Stimulated activated CD4-positive, alpha-beta T cell treated with anti-CD3 and anti-CD28 coated beads, Interleukin-2, amount 100 ng/mL, for 4 hours (primary cell): Measurements from ENCODE around the gene PLA2G4C.

Experiments used
- DNase-seq: peaks from one replicate; pipeline ENCODE4 v3.0.0-alpha.2; 2020; ENCODE audit warnings: low read depth

The PLA2G4C gene

GRCh38 chr19:48110350-48110966 lies at the start of gene PLA2G4C:
Gene PLA2G4C (minus strand): TSS chr19:48110817. CDS start chr19:48106529, 4,288 bp downstream.
- DNase-seq = peak; percentile 76

- no peak for DNase-seq
Observed at GRCh38 chr19:48158210-48158790, 47.7 kb upstream of the PLA2G4C start.

- DNase-seq = no peak
Observed at GRCh38 chr19:48154003-48154402, 43.4 kb upstream of the PLA2G4C start.

GRCh38 chr19:48152551-48152950 lies 41.9 kb upstream of the PLA2G4C start:
- peak; percentile 44 for DNase-seq

- DNase-seq = no peak
Observed at GRCh38 chr19:48149430-48149829, 38.8 kb upstream of the PLA2G4C start.

- no peak for DNase-seq
Observed at GRCh38 chr19:48148576-48148975, 38.0 kb upstream of the PLA2G4C start.

- DNase-seq = no peak
Observed at GRCh38 chr19:48147597-48148175, 37.1 kb upstream of the PLA2G4C start.

- DNase-seq = no peak
Observed at GRCh38 chr19:48139053-48139452, 28.4 kb upstream of the PLA2G4C start.

- no peak for DNase-seq
Observed at GRCh38 chr19:48137411-48137810, 26.8 kb upstream of the PLA2G4C start.

GRCh38 chr19:48136547-48136946 lies 25.9 kb upstream of the PLA2G4C start:
- no peak for DNase-seq

GRCh38 chr19:48135411-48135810 lies 24.8 kb upstream of the PLA2G4C start:
- no peak for DNase-seq

GRCh38 chr19:48133094-48133493 lies 22.5 kb upstream of the PLA2G4C start:
- no peak for DNase-seq

- DNase-seq = no peak
Observed at GRCh38 chr19:48127561-48127960, 16.9 kb upstream of the PLA2G4C start.

GRCh38 chr19:48123907-48124651 lies 13.5 kb upstream of the PLA2G4C start:
- no peak for DNase-seq

GRCh38 chr19:48122421-48122820 lies 11.8 kb upstream of the PLA2G4C start:
- no peak for DNase-seq

GRCh38 chr19:48121909-48122371 lies 11.3 kb upstream of the PLA2G4C start:
- DNase-seq = no peak

GRCh38 chr19:48121066-48121465 lies 10.4 kb upstream of the PLA2G4C start:
- no peak for DNase-seq

GRCh38 chr19:48120505-48120904 lies 9.9 kb upstream of the PLA2G4C start:
- no peak for DNase-seq

GRCh38 chr19:48118131-48118517 lies 7.5 kb upstream of the PLA2G4C start:
- DNase-seq = no peak

- DNase-seq = no peak
Observed at GRCh38 chr19:48117515-48118130, 7.0 kb upstream of the PLA2G4C start.

- DNase-seq = no peak
Observed at GRCh38 chr19:48113190-48113917, 2.7 kb upstream of the PLA2G4C start.

- no peak for DNase-seq
Observed at GRCh38 chr19:48111280-48111679, 663 bp upstream of the PLA2G4C start.
